Neural progenitor cell (in vitro differentiated cells): ENCODE data around the gene ATP10A.

ENCODE experiments used
- EZH2 ChIP-seq: fragments of 200-600 bp; sonication (generic); IDR thresholded peaks from 2 replicates; pipeline ENCODE4 v1.6.1; 2017; ENCODE audit warnings: antibody characterized with exemption, mild to moderate bottlenecking, moderate library complexity
- EZH2phosphoT487 ChIP-seq: fragments of 200-600 bp; sonication (generic); IDR thresholded peaks from 2 replicates; pipeline ENCODE4 v1.6.1; 2017; ENCODE audit warnings: antibody characterized with exemption
- TF ChIP-seq, protein P1 (sequence below): fragments of 200-600 bp; sonication (generic); IDR thresholded peaks from 2 replicates; pipeline ENCODE4 v1.5.1; 2017; ENCODE audit warnings: antibody characterized with exemption, mild to moderate bottlenecking

GRCh38 chr15:25802285-25802830, 60.8 kb downstream of the ATP10A start:
- TF ChIP-seq, protein P1, sequence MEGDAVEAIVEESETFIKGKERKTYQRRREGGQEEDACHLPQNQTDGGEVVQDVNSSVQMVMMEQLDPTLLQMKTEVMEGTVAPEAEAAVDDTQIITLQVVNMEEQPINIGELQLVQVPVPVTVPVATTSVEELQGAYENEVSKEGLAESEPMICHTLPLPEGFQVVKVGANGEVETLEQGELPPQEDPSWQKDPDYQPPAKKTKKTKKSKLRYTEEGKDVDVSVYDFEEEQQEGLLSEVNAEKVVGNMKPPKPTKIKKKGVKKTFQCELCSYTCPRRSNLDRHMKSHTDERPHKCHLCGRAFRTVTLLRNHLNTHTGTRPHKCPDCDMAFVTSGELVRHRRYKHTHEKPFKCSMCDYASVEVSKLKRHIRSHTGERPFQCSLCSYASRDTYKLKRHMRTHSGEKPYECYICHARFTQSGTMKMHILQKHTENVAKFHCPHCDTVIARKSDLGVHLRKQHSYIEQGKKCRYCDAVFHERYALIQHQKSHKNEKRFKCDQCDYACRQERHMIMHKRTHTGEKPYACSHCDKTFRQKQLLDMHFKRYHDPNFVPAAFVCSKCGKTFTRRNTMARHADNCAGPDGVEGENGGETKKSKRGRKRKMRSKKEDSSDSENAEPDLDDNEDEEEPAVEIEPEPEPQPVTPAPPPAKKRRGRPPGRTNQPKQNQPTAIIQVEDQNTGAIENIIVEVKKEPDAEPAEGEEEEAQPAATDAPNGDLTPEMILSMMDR: no peak
- TF ChIP-seq EZH2: no peak
- no peak for TF ChIP-seq EZH2phosphoT487
